ENCODE data around the gene LAPTM5. TPM values are rescaled to one million over a fixed set of nuclear protein-coding genes. Genes with fewer than 3 reads are reported as not detected.
A peak's percentile ranks its signal among the peaks of the same experiment; 100 is the strongest.

LAPTM5 gene
- total RNA-seq, 2 donors from 2014 or later, result 14.9 to 39.1 TPM

- Histone ChIP-seq H3K27me3 (replicated peaks; ENCODE audit: insufficient read depth) (no peaks in the 10 kb centered on the region), H3K4me1 (replicated peaks) (peaks cover 6% of the 10 kb centered on the region), H3K9me3 (no peaks in the 10 kb centered on the region), H3K36me3 (no peaks in the 10 kb centered on the region), H3K27ac (no peak overlapping the region), H3K4me3 (no peak overlapping the region)
- no peak for DNase-seq (ENCODE audit: low spot score)
- no peak for TF ChIP-seq POLR2A (IDR thresholded peaks at IDR 0.05)
- TF ChIP-seq CTCF (IDR thresholded peaks at IDR 0.05), result no peak
- TF ChIP-seq POLR2AphosphoS5 (IDR thresholded peaks at IDR 0.05), result no peak
- 91% methylated on average over 16 of the region's 16 CpGs for WGBS
- intact Hi-C loops (cut with DNase I), result no loop called here
Measured at GRCh38 chr1:30720271-30721223, 37.0 kb downstream of the LAPTM5 start.

- Histone ChIP-seq H3K4me1 (replicated peaks) (peaks cover 6% of the 10 kb centered on the region), H3K9me3 (no peaks in the 10 kb centered on the region), H3K36me3 (no peaks in the 10 kb centered on the region), H3K27me3 (replicated peaks; ENCODE audit: insufficient read depth) (no peaks in the 10 kb centered on the region), H3K27ac (peak overlapping the region; percentile 99 to 100), H3K4me3 (peak overlapping the region; percentile 48 to 49)
- no peak for TF ChIP-seq CTCF (IDR thresholded peaks at IDR 0.05)
- TF ChIP-seq POLR2A (IDR thresholded peaks at IDR 0.05), result no peak
- TF ChIP-seq POLR2AphosphoS5 (IDR thresholded peaks at IDR 0.05), result no peak
- intact Hi-C loops (cut with DNase I), result loop anchor here (1.0 to 2.0 kb wide), 2 partner anchors 60 to 189 kb away; partner anchors contain the start of gene SDC3
- 33% methylated on average over 21 of the region's 21 CpGs for WGBS
- DNase-seq (ENCODE audit: low spot score), result no peak
Measured at GRCh38 chr1:30719406-30720270, 37.9 kb downstream of the LAPTM5 start.

- DNase-seq (ENCODE audit: low spot score), result peak; percentile 98
- H3K27ac ChIP-seq, result peak overlapping the region; percentile 99 to 100
- no peaks in the 10 kb centered on the region for H3K27me3 ChIP-seq (replicated peaks; ENCODE audit: insufficient read depth)
- no peaks in the 10 kb centered on the region for H3K9me3 ChIP-seq
- peaks cover 6% of the 10 kb centered on the region for H3K4me1 ChIP-seq (replicated peaks)
- H3K36me3 ChIP-seq, result no peaks in the 10 kb centered on the region
- H3K4me3 ChIP-seq, result peak overlapping the region; percentile 48 to 49
- TF ChIP-seq CTCF (IDR thresholded peaks at IDR 0.05) (peak; percentile 99), POLR2A (IDR thresholded peaks at IDR 0.05) (peak; percentile 99), POLR2AphosphoS5 (IDR thresholded peaks at IDR 0.05) (peak; percentile 94)
- intact Hi-C loops (cut with DNase I), result loop anchor here (1.0 to 2.0 kb wide), 2 partner anchors 60 to 190 kb away; partner anchors contain the start of gene SDC3
- WGBS, result under 1% methylated on average over 59 of the region's 66 CpGs
Measured at GRCh38 chr1:30718636-30719405, 38.8 kb downstream of the LAPTM5 start.

- intact Hi-C loops (cut with DNase I), result loop anchor here (2.0 kb wide), 1 partner anchor 191 kb away; the partner anchor contains the start of gene SDC3
- no peaks in the 10 kb centered on the region for H3K27me3 ChIP-seq (replicated peaks; ENCODE audit: insufficient read depth)
- H3K4me3 ChIP-seq, result peak overlapping the region; percentile 17 to 18
- no peaks in the 10 kb centered on the region for H3K36me3 ChIP-seq
- TF ChIP-seq POLR2AphosphoS5 (IDR thresholded peaks at IDR 0.05) (peak; percentile 87), POLR2A (IDR thresholded peaks at IDR 0.05) (no peak)
- WGBS, result 2% methylated on average over 38 of the region's 50 CpGs
- peak overlapping the region; percentile 99 to 100 for H3K27ac ChIP-seq
- peak; percentile 99 for DNase-seq (ENCODE audit: low spot score)
- H3K4me1 ChIP-seq (replicated peaks), result peaks cover 6% of the 10 kb centered on the region
- H3K9me3 ChIP-seq, result no peaks in the 10 kb centered on the region
Measured at GRCh38 chr1:30718091-30718635, 39.4 kb downstream of the LAPTM5 start.

Data from prostate gland (tissue), 2 donors.